Cerebellar nuclear complex (tissue), 1 donor: ENCODE measurements around the gene TRAP1.
"Not testable (repeated sequence)": the region's sequence is repeated elsewhere in the genome, so short reads cannot be mapped to it uniquely, and the experiment has no call there.

Experiments
- DNase-seq, 2 experiments: peaks; one replicate each; lab custom pipeline; 2025; lab: John Stamatoyannopoulos, UW

The TRAP1 gene

DNA sequence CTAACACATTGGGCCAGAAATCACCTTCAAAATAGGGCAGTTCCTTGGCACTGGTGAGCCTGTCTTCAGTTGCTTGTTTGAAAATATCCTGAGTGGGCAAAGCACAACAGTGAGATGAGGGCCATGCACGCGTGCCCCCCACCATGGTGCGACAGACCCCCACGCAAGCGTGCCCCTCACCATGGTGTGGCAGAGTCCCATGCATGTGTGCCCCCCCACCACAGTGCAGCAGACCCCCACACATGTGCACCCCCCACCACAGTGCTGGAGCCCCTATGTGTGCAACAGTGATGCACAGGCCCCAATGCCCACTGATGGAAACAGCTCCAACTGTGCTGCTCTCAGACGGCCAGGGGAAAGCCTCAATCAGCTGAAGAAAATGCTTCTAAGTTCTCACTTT, 18.8 kb upstream of the TRAP1 start:
- no peak for DNase-seq

GRCh38 chr16:3735541-3735940, 18.2 kb upstream of the TRAP1 start:
- DNase-seq: no peak

- no peak for DNase-seq
Observed at GRCh38 chr16:3734758-3735221, 17.5 kb upstream of the TRAP1 start.

DNA sequence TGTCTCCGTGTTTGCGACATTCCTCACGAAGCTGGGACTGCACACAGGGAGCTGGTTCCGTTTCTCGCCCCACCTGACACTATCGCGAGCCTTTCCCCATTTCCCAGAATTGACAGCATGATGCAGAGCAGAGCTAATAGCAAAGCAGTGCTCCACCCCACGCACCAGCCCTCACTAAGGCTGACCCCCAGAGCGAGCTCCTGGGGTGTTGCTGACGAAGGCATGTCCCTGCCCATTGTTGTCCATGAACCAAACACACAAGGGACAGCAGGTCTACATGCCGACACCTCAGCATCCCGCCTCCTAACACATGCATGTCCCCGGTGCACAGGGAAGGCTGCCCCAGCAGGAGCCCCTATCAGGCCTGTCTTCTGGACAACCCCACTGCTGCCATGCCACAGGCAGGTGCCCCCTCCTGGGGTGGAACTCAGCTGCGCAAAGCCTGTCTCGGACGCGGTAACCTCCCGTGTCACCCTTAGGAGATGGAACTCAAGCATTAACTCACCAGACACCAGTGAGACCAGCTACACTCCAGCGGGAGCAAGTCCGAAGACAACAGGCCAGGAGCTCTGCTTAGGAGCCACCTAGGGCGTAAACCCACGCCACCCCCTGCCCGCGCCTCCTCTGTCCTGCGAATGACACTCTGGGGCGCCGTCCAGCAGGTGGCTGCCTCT, 16.9 kb upstream of the TRAP1 start:
- no peak for DNase-seq

GRCh38 chr16:3732171-3732570, 14.8 kb upstream of the TRAP1 start:
- DNase-seq: no peak

- DNase-seq: no peak
Observed at GRCh38 chr16:3731126-3731935, 14.0 kb upstream of the TRAP1 start.

GRCh38 chr16:3730161-3731125, 13.1 kb upstream of the TRAP1 start:
- DNase-seq: no peak

GRCh38 chr16:3729161-3730112, 12.1 kb upstream of the TRAP1 start:
- no peak for DNase-seq

GRCh38 chr16:3728424-3729160, 11.3 kb upstream of the TRAP1 start:
- DNase-seq: no peak

DNA sequence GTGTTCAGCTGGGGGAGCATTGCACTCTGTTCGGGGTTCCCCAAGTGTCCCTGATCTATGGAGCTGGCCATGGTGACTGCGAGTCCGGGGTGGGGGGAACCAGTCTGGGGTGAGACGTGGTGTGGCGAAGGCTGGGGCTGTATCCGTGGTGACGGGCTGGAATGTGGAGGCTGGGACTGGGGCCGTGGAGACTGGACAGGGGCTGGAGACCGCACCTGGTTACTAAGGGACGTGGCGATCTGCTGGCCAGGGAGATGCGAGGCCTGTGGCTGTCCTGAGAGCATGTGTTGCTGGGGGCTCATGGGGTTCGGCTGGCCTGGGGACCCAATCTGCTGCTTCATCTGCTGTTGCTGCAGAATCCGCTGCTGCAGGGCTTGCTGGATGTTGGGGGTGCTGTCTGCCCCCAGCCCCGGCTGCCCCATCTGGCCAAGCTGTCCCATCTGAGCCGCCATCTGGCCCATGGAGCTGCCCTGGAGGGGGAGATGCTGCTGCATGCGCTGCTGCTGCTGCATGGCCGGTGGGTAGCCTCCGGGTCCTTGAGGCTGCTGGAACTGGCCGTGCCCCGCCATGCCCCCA, 10.6 kb upstream of the TRAP1 start:
- DNase-seq: no peak

DNA sequence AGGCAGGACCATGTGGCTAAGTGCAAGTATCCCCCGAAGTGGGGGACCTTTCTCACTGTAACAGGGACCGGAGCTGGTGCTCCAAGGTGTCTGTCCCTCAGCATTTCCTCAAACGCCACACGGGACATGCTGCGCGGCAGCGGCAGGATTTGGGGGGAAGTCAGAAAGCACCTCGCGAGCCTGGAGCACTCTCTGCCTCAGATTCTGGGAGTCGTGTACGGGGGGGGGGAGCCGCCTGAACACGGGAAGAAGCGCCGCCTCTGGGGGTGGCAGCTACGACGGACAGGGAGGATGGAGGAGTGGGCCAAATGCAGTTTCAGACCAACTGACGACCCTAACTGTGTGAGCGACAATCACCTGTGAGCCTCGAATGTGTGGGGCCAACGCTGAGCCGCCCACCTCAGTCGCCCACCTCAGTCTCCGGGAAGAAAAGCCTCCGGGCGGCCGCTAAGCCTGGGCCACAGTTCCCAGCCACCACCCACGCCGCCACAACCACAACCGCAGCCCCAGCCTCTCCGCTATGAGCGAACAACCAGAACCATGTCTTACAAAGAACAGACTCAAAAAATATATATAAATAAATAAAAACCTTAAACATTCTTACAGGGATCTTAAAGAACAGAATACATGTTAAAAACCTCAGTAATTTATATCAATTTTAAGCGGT, 8.8 kb upstream of the TRAP1 start:
- DNase-seq: no peak

GRCh38 chr16:3725276-3725675, 8.0 kb upstream of the TRAP1 start:
- no peak for DNase-seq

DNA sequence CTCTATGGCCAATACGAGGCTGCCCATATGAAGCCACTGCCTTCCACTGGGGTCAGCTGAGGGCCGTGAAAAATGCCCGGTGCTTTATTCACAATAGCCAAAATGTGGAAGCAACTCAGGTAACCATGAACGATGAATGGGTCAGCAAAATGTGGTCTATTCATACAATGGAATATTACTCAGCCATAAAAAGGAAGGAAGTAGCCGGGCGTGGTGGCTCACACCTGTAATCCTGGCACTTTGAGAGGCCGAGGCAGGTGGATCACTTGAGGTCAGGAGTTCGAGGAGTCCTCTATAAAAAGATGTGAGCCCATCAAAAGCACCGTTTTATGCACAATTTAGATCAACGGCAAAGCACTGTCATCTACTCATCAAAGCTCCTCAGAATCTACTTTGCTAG, 5.2 kb upstream of the TRAP1 start:
- no peak for DNase-seq

GRCh38 chr16:3720418-3720817, 3.1 kb upstream of the TRAP1 start:
- DNase-seq: no peak

DNA sequence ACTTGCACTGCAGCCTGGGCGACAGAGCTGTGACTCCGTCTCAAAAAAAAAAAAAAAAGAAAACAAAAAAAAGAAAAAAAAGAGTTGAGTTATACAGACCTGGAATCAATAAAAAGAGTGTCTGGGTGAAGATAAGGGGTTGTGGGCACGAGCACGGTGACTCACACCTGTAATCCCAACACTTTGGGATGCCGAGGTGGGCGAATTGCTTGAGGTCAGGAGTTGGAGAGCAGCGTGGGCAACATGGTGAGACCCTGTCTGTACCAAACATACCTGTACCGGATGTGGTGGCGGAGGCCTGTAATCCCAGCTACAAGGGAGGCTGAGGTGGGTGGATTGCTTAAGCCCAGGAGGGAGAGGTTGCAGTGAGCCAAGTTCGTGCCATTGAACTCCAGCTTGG, 1.3 kb upstream of the TRAP1 start:
- no peak for DNase-seq

DNA sequence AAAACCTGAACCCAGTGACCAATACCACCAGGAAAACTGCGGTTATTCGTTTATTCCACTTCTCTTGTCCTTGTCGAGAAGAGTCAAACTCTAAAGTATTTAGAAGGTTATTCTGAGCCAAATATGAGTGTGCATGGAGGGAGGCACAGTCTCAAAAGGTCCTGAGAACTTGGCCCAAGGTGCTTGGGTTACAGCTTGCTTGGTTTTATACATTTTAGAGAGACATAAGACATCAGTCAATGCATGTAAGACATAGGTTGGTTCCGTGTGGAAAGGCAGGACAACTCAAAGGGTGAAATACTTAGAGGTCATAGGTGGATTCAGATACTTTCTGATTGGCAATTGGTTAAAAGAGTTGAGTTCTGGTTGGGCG, 681 bp upstream of the TRAP1 start:
- no peak for DNase-seq

DNA sequence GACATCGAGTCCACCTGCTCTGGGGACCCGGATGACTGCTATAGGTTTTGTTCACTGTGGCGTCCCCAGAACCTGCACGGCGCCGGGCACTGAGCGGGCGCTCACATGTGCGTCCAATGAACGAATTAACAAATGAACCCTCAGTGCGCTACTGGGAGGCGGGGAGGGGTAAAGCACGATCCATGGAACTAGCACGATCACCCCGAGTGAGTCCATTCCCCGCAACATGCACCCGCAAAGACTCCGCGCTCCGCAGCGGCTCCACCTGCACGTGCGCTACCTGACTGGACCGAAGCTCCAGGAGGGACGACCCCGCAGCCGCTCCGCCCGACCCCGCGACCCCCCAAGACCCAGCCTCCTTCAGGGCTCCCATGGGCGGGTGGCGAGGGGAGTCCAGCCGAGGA, 491 bp downstream of the TRAP1 start:
- DNase-seq: no peak

GRCh38 chr16:3715430-3715829, 1.9 kb downstream of the TRAP1 start:
- no peak for DNase-seq

DNA sequence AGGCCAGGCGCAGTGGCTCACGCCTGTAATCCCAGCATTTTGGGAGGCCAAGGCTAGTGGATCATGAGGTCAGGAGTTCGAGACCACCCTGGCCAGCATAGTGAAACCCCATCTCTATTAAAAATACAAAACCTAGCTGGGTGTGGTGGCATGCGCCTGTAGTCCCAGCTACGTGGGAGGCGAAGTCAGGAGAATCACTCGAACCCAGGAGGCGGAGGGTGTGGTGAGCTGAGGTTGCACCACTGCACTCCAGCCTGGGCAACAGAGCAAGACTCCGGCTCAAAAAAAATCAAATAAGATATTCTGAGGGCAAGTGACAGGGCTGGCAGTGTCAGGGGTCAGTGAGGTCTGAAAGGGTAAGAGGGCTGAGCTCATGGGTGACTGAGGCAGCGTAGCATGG, 2.9 kb downstream of the TRAP1 start:
- not testable (repeated sequence) for DNase-seq
